ENCODE measurements around the gene PAK1. TPM values are rescaled to one million over a fixed set of nuclear protein-coding genes. Genes with fewer than 3 reads are reported as not detected.

PAK1 gene
- total RNA-seq, 1 donor from 2014 or later: 39.8 TPM

DNA sequence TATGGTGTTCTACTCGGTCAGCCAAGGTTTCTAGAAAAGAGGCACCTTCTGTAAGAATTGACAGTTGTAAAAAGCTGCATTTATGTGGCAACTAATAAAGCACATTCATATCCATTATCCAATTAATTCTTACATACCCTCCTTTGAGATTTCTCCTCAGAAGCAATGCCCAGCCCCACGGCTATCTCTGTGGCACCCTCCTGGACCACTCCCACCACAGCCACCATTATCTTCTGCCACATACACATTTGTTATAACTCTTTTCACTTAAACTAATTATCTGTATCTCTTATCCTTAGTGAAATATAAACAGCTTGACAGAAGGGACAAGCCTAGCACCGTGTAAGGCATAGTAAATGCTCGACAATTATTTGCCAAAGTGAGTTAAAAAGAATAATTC, 48.5 kb downstream of the PAK1 start:
- Histone ChIP-seq H3K36me3 (no peaks in the 10 kb centered on the region), H3K4me3 (no peak overlapping the region), H3K27ac (no peak overlapping the region), H3K9me3 (no peaks in the 10 kb centered on the region), H3K27me3 (no peaks in the 10 kb centered on the region), H3K4me1 (no peaks in the 10 kb centered on the region)
- TF ChIP-seq, protein P1, sequence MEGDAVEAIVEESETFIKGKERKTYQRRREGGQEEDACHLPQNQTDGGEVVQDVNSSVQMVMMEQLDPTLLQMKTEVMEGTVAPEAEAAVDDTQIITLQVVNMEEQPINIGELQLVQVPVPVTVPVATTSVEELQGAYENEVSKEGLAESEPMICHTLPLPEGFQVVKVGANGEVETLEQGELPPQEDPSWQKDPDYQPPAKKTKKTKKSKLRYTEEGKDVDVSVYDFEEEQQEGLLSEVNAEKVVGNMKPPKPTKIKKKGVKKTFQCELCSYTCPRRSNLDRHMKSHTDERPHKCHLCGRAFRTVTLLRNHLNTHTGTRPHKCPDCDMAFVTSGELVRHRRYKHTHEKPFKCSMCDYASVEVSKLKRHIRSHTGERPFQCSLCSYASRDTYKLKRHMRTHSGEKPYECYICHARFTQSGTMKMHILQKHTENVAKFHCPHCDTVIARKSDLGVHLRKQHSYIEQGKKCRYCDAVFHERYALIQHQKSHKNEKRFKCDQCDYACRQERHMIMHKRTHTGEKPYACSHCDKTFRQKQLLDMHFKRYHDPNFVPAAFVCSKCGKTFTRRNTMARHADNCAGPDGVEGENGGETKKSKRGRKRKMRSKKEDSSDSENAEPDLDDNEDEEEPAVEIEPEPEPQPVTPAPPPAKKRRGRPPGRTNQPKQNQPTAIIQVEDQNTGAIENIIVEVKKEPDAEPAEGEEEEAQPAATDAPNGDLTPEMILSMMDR (IDR thresholded peaks at IDR 0.05): no peak
- intact Hi-C loops (cut with DNase I): no loop called here
- no peak for DNase-seq (ENCODE audit: low spot score in 2 of 2)

DNA sequence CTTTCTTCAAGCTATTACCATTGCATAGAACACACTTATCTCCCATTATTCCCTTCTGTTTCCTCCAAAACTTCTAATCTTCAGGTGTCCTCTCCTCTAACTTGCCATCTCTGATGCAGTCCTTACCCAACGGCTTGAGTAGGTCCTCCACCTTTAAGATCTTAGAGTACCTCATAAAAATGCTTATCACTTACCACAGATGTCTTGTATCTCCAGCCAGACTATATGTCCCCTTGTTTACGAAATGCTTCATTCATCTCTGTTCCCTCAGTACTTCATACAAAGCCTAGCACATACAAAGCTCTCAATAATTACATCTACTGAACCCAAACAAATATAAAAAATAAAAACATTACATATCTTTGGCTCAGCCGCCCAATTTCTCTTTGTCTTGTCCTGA, 49.2 kb downstream of the PAK1 start:
- DNase-seq (ENCODE audit: low spot score in 2 of 2): no peak
- no peaks in the 10 kb centered on the region for H3K9me3 ChIP-seq
- H3K27me3 ChIP-seq: no peaks in the 10 kb centered on the region
- H3K4me3 ChIP-seq: no peak overlapping the region
- no peaks in the 10 kb centered on the region for H3K4me1 ChIP-seq
- intact Hi-C loops (cut with DNase I): no loop called here
- TF ChIP-seq, protein P1 (IDR thresholded peaks at IDR 0.05): no peak
- H3K27ac ChIP-seq: no peak overlapping the region
- no peaks in the 10 kb centered on the region for H3K36me3 ChIP-seq

DNA sequence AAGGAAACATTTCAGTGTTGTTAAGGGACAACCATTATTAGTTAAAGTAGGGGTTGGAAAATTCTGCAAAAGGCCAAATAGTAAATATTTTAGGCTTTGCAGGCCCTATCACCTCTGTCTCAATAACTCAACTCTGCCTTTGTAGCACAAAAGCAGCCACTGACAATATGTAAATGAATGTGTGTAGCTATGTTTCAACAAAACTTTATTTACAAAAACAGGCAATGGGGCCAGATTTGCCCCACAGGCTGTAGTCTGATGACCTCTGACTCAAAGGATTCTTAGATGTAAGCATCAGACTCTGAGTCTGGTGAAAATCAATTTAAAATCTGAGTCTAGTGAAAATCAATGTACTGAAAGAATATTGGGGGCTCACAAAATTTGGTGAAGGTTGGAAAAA, 50.3 kb downstream of the PAK1 start:
- TF ChIP-seq, protein P1 (IDR thresholded peaks at IDR 0.05): no peak
- DNase-seq (ENCODE audit: low spot score in 2 of 2): no peak
- no peak overlapping the region for H3K4me3 ChIP-seq
- H3K9me3 ChIP-seq: no peaks in the 10 kb centered on the region
- H3K36me3 ChIP-seq: no peaks in the 10 kb centered on the region
- no peak overlapping the region for H3K27ac ChIP-seq
- H3K27me3 ChIP-seq: no peaks in the 10 kb centered on the region
- no peaks in the 10 kb centered on the region for H3K4me1 ChIP-seq
- intact Hi-C loops (cut with DNase I): no loop called here

DNA sequence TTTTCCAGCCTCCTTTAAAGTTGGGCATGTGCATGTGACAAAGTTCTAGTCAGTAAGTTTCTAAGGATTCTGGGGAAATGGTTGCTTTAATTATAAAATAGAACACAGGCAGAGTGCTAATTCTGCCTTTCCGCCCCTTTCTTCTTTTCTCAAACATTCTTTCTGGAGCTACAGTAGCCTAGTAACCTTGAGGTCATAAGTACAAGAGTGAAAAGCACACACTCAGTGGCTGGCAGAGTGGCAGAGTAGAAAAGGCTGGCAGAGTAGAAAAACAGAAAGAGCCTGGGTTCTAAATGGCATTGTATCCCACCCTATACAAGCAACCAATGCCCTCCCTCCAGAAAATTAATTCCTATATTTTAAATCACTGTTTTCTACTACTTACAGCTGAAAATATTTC, 51.2 kb downstream of the PAK1 start:
- H3K9me3 ChIP-seq: no peaks in the 10 kb centered on the region
- intact Hi-C loops (cut with DNase I): no loop called here
- TF ChIP-seq, protein P1 (IDR thresholded peaks at IDR 0.05): no peak

DNA sequence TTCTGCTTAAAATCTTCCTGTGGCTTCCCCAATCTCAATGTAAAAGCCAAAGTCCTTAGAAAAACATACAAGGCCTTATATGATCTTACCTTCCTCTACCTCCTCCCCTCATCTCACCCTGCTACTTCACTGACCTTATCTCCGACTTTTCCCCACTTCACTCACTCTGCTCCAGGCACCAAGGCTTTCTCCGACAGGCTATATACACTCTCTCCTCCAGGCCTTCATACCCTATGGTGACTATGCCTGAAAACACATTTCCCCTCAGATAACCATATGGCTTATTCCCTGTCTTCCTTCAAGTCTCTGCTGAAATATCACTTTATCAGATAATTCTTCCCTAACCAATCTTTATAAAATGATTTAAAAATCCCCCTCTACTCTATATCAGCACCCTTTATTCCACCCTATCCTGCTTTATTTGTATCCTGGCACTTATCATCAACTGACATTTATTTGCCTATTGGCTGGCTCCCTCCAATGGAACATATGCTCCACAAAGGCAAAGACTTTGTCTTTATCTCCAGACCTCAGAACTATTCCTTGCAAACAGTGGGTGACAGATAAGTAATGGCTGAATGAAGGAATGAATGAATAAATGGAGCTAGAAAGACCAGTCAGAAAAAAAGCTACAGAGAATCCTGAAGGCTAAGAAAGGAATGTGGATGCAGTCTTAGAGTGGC, 52.7 kb downstream of the PAK1 start:
- TF ChIP-seq, protein P1 (IDR thresholded peaks at IDR 0.05): no peak
- Histone ChIP-seq H3K27ac (no peak overlapping the region), H3K9me3 (no peaks in the 10 kb centered on the region), H3K36me3 (no peaks in the 10 kb centered on the region), H3K4me1 (no peaks in the 10 kb centered on the region), H3K27me3 (no peaks in the 10 kb centered on the region), H3K4me3 (no peak overlapping the region)
- DNase-seq (ENCODE audit: low spot score in 2 of 2): no peak
- intact Hi-C loops (cut with DNase I): no loop called here

More for the DNA sequence above, 51.2 kb downstream of the PAK1 start:
- no peaks in the 10 kb centered on the region for H3K27me3 ChIP-seq
- no peak overlapping the region for H3K4me3 ChIP-seq
- H3K27ac ChIP-seq: no peak overlapping the region
- DNase-seq (ENCODE audit: low spot score in 2 of 2): no peak
- H3K36me3 ChIP-seq: no peaks in the 10 kb centered on the region
- no peaks in the 10 kb centered on the region for H3K4me1 ChIP-seq
